HG03280 (cell line): ENCODE results near the gene AKT2.
"Not testable (repeated sequence)": the region's sequence is repeated elsewhere in the genome, so short reads cannot be mapped to it uniquely, and the experiment has no call there.

Source experiments
- ATAC-seq: cut with Tn5 transposase; IDR thresholded peaks from one replicate; pipeline ENCODE4 v1.9.1; 2021; ENCODE audit warnings: mild to moderate bottlenecking, moderate library complexity; ENCODE audit not compliant: unreplicated experiment

Gene AKT2

DNA sequence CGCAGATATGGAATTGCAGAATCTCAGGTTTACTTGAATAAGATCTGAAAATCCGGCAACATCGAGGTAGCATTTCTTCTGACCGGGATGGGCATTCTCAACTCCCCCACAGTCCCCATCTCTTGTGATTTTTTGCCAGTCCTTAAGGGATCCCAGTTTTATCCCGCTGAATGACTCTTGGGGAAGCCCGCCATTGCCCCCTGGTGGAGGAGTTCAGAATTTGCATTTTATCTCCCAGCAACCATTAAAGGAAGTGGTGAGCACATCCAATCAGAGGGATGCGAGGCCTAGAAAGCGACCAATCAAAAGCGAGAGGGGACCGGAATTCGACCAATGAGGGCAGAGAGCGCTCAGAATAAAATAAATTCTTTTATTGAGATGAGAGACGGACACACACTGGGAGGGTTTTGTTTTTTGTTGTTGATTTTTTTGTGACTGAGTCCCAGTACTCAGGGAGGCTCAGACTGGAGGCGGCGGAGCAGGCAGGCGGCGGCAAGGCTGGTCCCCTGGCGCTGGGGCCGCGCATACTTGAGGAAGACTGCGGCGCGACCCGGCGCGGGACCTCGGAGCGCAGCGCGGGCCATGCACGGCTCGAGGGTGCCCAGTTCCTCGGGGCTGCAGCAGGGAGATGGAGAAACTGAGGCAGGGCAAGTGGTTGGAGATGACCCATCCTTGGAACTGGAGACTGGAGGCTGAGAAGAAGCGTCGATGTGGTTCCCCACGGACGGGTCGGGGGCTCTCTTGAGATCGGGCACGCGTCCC lies 63.1 kb downstream of the AKT2 start:
- no peak for ATAC-seq

DNA sequence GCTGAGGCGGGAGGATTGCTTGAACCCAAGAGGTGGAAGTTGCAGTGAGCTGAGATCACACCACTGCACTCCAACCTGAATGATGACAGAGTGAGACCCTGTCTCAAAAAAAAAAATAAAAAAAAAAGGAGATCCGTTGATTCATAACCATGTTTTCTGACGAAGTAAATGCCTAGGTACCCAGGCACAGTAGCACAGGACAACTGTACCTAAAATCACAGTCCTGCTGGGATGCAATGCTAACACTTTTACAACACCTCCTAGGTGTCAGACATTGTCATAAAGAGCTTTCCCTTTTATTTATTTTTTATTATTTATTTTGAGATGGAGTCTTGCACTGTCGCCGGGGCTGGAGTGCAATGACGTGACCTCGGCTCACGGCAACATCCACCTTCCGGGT lies 64.5 kb downstream of the AKT2 start:
- no peak for ATAC-seq

DNA sequence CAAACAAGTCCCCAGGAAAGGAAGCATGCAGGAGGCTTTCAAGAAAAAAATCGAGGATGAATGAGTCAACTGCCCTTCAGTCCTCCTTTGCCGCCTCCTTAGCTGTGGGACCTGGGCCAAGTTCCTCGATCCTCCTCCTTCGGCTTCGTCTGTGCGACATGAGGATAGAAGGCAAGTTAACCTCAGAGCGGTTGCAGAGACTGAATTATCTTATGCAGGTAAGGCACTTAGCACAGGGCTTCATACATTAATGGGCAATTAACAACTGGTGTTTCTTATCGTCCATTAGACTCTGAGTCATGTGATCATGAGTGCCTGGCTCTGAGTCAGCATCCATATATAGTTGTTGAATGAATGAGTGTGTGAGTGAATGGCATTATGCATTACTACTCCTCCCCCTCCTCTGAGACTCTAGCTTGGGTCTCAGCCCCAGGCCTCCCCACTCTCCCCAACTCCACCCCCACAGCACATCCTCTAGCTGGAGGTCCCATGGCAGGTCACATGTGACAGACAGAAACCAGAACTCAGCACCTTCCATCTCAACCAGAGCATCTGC lies 65.3 kb downstream of the AKT2 start:
- no peak for ATAC-seq

DNA sequence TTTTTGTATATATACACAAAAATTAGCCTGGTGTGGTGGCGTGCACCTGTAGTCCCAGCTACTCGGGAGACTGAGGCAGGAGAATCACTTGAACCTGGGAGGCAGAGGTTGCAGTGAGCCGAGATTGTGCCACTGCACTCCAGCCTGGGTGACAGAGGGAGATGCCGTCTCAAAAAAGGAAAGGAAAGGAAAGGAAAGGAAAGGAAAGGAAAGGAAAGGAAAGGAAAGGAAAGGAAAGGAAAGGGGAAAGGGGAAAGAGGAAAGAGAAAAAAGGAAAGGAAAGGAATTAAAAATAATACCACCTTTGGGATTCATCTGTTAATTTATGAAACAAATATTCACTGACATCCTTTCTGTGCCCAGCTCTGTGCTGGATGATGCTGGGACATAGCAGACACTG lies 66.1 kb downstream of the AKT2 start:
- ATAC-seq, result not testable (repeated sequence)

DNA sequence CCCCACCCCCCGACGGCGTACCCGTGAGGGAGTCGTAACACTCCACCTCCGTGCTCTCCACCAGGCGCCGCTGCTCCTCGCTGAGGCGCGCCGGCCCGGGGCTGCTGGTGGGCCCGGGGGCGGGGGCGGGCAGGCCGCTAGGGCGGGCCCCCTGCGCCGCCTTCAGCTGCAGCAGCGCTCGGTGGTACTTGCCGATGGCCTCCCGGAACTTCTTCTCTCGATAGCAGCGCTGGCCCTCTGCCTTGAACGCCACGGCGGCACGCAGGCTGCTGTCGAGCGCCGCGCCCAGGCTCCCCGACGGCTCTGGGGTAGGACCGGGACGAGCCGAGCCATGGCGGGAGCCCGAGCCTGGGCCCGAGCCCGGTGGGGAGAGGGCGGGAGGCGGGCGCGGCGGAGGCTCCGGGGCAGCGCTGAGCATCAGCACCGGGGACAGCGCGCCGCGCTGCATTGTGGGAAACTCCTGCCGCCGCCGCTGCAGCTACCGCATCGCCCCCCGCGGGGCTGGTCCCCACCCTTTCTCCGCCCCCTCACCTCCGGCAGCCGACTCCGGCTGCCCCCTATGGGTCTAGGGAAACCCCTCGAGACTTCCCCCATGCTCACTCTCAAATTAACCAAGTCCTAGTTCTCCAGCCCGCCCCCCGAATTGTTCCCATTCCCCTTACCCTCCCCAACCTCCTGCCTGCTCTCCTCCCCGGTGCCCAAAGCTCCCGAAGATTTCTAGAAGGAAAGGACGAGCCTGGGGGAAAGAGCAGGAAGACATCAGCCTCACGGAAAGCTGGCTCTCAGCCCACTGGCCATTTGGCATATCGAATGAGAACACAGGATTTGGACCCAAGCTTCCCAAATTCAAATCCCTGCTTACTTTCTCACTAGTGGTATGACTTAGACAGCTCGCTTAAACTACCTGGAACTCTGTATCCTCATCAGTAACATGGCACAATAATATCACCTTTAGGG lies 66.9 kb downstream of the AKT2 start, which contains the start of gene TTC9B:
TTC9B (minus strand) TSS at position 451 of the 957 bp plus-strand sequence; CDS start at position 448, 3 bp downstream.
- no peak for ATAC-seq

DNA sequence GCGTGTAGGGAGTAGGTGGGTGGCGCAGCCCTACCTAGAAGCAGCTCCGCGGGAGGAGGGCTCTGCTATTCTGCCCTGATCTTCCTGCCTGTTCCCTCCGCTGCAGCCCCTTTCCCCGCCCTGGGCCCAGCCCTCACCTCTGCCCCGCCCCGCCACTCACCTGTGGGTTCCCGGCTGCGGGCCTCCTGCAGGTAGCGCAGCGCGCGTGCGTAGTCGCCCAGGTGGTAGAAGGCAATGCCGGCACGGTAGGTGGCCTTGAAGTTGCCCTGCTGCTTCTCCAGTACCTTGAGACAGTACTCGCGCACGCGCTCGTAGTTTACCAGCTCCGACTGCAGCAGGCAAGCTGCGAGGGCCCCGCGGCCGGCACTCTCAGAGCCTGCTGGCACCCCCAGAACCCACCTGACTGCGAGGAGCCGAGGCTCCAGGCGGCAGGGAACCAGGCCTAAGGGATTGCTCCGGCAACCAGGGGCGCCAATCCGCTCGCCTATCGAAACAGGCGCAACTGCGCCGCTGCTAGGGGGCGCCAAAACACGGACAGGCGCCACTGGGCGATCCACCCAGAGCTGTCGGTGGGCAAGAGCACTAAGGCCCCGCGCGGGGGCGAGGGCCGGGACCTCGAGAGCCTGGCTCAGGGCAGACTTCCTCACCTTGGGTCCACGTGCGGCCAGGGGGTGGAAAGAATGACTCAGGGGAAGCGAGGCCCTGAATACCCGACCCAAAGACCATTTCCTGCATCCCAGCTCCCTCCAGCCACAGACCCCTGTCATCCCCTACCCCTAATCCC lies 67.9 kb downstream of the AKT2 start:
- no peak for ATAC-seq

DNA sequence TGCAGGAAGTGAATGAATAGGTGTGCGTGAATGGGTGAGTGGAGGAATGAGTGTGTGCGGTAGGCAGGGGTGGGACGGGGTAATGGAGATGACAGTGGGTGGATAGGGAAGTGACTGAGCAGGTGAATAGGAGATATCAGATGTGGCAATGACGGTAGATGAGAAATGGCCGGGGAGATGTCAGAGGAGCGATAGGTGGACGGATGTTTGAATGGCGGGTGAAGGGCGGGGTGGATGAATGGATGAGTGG lies 68.4 kb downstream of the AKT2 start:
- ATAC-seq, result no peak

DNA sequence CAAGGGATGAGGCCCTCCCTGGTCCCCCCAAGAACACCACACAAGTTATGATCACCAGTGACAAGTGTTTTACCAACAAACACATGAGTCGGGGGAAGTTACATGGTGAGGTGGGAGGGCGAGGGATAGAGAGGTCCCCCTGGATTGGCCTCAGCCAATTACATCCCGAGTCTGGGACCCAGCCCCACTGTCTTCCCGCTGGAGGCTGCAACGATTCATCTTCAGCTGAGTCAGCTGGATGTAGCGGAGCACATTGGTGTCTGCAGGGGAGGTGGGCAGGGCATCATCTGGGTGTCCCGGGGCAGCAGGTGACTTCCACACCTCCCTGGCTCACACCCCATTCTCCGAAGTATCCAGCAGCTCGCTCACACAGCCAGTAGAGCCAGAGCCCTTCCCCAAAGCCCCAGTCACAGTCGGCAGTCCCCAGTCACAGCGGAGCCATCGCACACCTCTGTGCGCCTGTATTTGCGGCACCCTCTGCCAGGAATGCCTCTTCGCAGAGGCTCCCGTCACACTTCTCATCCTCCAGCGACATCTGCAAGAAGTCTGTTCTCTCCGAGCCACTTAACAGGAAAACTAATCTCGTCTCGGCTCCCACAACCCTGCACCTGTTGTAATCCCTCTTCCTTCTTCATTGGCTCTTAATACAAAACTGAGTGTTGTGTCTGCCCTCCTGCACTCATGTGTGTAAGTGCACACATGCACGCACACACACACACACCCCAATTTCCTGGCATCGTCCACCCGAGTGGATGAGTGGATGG lies 69.0 kb downstream of the AKT2 start:
- ATAC-seq, result no peak

DNA sequence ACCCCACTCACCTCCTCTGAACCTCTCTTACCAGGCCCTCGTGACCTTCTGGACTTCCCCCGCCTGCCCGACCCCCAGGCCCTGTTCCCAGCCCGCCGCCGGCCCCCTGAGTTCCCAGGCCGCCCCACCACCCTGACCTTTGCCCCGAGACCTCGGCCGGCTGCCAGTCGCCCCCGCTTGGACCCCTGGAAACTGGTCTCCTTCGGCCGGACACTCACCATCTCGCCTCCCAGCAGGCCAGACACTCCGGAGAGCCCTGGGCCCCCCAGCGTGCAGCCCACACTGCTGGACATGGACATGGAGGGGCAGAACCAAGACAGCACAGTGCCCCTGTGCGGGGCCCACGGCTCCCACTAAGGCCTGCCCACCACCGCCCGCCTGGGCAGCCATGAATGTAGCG lies 70.2 kb downstream of the AKT2 start:
- no peak for ATAC-seq

DNA sequence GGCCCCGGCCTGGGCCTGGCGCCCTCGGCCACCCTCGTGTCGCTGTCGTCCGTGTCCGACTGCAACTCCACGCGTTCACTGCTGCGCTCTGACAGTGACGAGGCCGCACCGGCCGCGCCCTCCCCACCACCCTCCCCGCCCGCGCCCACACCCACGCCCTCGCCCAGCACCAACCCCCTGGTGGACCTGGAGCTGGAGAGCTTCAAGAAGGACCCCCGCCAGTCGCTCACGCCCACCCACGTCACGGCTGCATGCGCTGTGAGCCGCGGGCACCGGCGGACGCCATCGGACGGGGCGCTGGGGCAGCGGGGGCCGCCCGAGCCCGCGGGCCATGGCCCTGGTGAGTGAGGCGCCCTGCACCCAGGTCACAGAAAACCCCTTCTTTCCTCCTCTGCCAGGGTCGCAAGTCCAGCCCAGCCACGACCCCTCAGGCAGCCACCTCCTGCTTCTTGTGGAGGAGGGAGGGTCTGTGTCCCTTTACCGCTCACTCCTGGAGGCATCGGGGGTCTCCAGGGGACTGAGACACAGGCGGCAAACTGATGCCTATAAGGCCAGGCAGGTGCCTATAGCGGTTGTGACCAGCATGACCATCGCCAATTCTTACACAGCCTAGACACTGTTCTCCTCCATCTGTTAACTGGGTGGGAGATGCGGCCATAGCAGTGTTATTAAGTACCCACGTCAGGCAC lies 71.1 kb downstream of the AKT2 start:
- ATAC-seq, result no peak

DNA sequence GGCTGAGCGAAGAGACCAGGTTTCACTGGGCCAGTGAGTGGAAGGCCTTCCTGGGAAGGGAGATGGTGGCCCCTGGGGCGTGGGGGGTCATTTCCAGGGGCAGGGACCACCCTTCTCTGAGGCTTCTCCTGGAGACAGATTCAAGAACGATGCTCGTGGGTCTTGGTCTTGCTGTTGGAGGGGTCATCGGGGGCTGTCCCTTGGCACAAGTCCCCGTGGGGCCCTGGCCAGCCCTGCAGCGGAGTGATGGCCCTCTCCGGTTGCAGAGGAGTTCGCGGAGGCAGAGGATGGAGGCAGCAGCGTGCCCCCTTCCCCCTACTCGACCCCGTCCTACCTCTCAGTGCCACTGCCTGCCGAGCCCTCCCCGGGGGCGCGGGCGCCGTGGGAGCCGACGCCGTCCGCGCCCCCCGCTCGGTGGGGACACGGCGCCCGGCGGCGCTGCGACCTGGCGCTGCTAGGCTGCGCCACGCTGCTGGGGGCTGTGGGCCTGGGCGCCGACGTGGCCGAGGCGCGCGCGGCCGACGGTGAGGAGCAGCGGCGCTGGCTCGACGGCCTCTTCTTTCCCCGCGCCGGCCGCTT lies 71.8 kb downstream of the AKT2 start:
- ATAC-seq, result no peak

DNA sequence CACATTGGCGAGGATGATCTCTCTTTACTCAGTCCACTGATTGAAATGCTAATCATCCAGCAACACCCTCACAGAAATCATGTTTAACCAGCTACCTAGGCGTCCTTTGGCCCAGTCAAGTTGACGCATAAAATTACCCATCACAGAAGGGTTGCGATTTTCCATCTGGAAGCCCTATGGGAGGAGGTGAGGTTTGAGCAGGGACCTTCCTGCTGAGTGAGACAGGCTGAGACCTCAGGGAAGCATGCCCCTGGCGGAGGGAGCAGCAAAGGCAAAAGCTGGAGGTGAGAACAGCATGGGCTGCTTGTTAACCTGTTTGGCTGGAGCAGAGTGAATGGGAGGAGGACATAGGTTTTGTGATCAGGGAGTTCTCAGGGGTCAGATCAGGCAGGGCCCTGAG lies 74.3 kb downstream of the AKT2 start:
- ATAC-seq, result no peak

DNA sequence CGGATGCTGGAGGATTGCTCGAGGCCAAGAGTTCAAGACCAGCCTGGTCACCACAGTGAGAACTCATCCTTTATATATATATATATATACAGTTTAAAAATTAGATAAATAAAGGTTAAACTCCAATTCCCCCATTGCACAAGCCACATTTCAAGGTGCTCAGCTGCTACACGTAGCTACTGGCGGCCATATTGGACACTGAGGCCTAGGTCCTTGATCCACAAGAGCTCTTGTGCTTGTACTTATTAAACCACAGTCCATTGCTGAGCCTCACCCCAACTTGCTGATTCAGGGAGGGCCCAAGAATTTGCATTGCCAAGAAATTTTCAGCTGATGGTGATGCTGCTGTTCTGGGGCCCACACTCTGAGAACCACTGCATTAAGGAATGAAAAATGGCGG lies 76.5 kb downstream of the AKT2 start:
- no peak for ATAC-seq

DNA sequence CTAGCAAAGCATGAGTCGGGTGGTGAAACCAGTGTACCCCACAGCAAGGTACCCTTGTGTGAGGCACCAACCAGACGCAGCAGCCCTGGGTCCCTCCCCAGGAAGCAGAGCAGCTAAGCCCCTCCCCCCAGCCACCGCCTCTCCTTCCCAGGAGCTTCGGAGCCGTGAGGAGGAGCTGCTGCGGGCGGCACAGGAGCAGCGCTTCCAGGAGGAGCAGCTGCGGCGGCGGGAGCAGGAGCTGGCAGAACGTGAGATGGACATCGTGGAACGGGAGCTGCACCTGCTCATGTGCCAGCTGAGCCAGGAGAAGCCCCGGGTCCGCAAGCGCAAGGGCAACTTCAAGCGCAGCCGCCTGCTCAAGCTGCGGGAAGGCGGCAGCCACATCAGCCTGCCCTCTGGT lies 79.4 kb downstream of the AKT2 start:
- no peak for ATAC-seq

DNA sequence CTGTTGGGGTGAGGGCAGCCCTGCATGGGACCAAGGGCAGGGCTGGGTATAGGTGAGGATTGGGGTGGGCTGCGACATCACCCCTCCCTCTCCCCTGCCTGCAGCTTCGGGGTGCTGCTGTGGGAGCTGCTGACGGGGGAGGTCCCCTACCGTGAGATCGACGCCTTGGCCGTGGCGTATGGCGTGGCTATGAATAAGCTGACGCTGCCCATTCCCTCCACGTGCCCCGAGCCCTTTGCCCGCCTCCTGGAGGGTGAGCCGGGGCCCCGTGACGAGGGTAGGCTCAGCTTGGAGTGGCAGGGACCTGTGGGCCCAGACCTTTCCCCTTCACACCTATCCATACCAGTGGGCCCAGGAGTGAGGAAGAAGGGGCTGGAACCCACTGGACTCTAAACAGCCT lies 80.8 kb downstream of the AKT2 start:
- ATAC-seq, result no peak

DNA sequence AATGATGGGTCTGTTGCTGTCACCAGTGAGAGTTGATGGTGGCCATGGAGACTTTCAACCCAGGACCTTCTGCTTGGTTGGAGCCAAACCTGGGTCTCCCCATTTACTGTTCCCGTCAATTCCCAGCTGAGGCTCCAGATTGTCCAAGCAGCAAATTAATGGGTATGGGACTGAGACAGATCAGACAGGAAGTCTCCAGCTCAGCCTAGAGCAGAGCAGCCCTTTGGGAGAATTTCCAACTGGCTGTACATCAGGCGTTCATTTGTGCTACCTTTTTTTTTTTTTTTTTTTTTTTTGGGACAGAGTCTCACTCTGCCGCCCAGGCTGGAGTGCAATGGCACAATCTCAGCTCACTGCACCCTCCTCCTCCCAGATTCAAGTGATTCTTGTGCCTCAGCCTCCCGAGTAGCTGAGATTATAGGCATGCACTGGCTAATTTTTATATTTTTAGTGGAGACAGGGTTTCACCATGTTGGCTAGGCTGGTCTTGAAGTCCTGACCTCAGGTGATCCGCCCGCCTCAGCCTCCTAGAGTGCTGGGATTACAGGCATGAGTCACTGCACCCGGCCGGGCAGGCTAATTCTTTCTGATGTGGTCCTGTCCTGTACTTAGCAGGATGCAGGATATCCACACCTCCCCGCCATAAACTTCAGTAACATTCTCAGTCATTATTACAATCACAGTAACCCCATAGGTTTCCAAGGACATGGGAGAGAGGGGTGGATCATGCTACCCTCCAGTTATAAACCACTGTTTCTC lies 84.6 kb downstream of the AKT2 start:
- no peak for ATAC-seq

DNA sequence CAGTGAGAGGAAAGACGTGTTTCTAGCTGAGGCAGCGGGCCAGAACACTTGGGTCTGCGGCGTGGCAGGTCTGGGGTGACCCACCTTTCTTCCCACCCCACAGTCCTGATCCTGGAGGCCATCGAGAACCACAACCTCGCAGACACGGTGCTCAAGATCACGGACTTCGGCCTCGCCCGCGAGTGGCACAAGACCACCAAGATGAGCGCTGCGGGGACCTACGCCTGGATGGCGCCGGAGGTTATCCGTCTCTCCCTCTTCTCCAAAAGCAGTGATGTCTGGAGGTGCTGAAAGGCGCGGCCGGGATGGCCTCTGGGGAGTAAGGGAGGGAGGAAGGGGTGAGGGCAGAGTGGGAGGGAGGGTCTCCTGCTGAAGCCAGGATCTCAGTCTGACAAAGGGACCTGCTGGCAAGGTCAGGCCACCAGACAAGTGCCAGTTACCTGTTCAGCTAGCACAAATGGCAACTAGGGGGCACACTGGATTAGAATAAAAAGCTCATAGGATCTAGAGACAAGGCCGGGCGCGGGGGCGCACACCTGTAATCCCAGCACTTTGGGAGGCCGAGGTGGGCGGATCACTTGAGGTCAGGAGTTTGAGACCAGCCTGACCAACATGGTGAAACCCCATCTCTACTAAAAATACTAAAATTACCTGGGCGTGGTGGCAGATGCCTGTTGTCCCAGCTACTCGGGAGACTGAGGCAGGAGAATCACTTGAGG lies 86.7 kb downstream of the AKT2 start:
- ATAC-seq, result no peak

DNA sequence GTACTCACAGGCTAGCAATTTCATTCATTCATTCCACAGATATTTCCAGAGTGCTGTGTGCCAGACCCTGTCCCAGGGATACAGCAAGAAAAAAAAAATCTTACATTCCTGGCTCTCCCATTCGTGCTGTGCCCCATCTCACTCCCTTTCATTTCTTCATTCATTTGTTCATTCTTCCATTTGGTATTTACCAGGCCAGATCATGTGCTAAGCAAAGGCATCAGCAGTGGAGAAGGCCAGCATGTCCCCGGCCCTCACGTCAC lies 91.6 kb downstream of the AKT2 start:
- no peak for ATAC-seq
